KMS-11 (cell line): Measurements from ENCODE around the gene SPOCK3.
"Not testable (repeated sequence)": the region's sequence is repeated elsewhere in the genome, so short reads cannot be mapped to it uniquely, and the experiment has no call there.

Source experiments
- H2AFZ ChIP-seq: fragments of 200-600 bp; sonication (generic); 2 replicates; pipeline ENCODE4 v1.6.1; 2016; ENCODE audit warnings: antibody characterized with exemption, mixed run types, low read depth
- H3K27ac ChIP-seq: fragments of 200-600 bp; sonication (generic); 2 replicates; pipeline ENCODE4 v1.6.1; 2016; ENCODE audit warnings: mild to moderate bottlenecking, mixed run types
- H3K27me3 ChIP-seq: fragments of 200-600 bp; sonication (generic); 2 replicates; pipeline ENCODE4 v1.6.1; 2017; ENCODE audit warnings: mild to moderate bottlenecking, low read depth, mixed run types, moderate library complexity; ENCODE audit not compliant: insufficient read depth
- H3K36me3 ChIP-seq: fragments of 200-600 bp; sonication (generic); 2 replicates; pipeline ENCODE4 v1.6.1; 2017; ENCODE audit warnings: mild to moderate bottlenecking, mixed run types; ENCODE audit not compliant: insufficient read depth
- H3K4me1 ChIP-seq: fragments of 200-600 bp; sonication (generic); 2 replicates; pipeline ENCODE4 v1.6.1; 2016; ENCODE audit warnings: mild to moderate bottlenecking, low read depth, mixed run types; ENCODE audit not compliant: poor library complexity, severe bottlenecking
- H3K4me2 ChIP-seq: fragments of 200-600 bp; sonication (generic); 2 replicates; pipeline ENCODE4 v1.7.0; 2016; ENCODE audit warnings: mild to moderate bottlenecking, mixed run types
- H3K4me3 ChIP-seq: fragments of 200-600 bp; sonication (generic); IDR thresholded peaks from 2 replicates; pipeline ENCODE4 v1.6.1; 2017; ENCODE audit warnings: low read depth, low read length, mixed read lengths; ENCODE audit not compliant: insufficient read depth
- H3K79me2 ChIP-seq: fragments of 200-600 bp; sonication (generic); 2 replicates; pipeline ENCODE4 v1.6.1; 2016; ENCODE audit warnings: low read depth, mixed run types; ENCODE audit not compliant: insufficient read depth
- H3K9ac ChIP-seq: fragments of 200-600 bp; sonication (generic); 2 replicates; pipeline ENCODE4 v1.6.1; 2016; ENCODE audit warnings: mild to moderate bottlenecking, mixed run types
- H4K20me1 ChIP-seq: fragments of 200-600 bp; sonication (generic); 2 replicates; pipeline ENCODE4 v1.6.1; 2016; ENCODE audit warnings: mild to moderate bottlenecking, mixed run types; ENCODE audit not compliant: insufficient read depth
- CTCF ChIP-seq: fragments of 200-600 bp; sonication (generic); conservative IDR thresholded peaks from 2 replicates; pipeline ENCODE4 v1.6.1; 2017; ENCODE audit warnings: low read depth, mild to moderate bottlenecking, antibody characterized with exemption, low read length, moderate library complexity, mixed read lengths

SPOCK3 gene

GRCh38 chr4:166763018-166763417 is 471.3 kb downstream of the SPOCK3 start:
- Histone ChIP-seq H2AFZ (no peak overlapping the region), H3K4me1 (no peaks in the 10 kb centered on the region), H3K36me3 (no peaks in the 10 kb centered on the region), H3K4me2 (no peak overlapping the region), H3K79me2 (no peaks in the 10 kb centered on the region), H3K9ac (no peak overlapping the region), H3K27me3 (no peaks in the 10 kb centered on the region), H3K4me3 (no peak overlapping the region), H4K20me1 (no peaks in the 10 kb centered on the region), H3K27ac (no peak overlapping the region)
- no peak for TF ChIP-seq CTCF

DNA sequence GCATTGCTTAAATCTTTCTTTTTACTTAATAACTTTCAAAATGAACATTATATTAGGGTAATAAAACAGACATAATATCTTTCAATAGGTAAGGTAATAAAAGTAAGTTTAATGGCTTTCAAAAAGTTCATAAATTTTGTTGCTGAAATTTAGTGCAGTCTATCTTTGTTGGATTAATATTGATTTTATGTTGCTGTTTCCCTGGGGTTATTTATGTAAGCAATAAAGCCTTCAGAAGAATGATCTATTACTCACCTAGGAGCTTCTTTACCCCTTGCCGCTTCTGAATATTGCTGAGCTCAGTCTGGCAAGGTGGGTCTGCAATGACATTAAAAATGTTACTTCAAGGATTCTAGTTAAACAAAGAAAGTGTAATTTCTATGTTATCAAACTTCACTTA is 492.6 kb downstream of the SPOCK3 start:
- no peaks in the 10 kb centered on the region for H3K27me3 ChIP-seq
- no peaks in the 10 kb centered on the region for H3K36me3 ChIP-seq
- no peaks in the 10 kb centered on the region for H3K4me1 ChIP-seq
- H3K4me3 ChIP-seq = no peak overlapping the region
- H3K4me2 ChIP-seq = no peak overlapping the region
- H3K79me2 ChIP-seq = no peaks in the 10 kb centered on the region
- no peak overlapping the region for H2AFZ ChIP-seq
- H3K9ac ChIP-seq = no peak overlapping the region
- no peak for TF ChIP-seq CTCF
- H3K27ac ChIP-seq = no peak overlapping the region
- no peaks in the 10 kb centered on the region for H4K20me1 ChIP-seq

DNA sequence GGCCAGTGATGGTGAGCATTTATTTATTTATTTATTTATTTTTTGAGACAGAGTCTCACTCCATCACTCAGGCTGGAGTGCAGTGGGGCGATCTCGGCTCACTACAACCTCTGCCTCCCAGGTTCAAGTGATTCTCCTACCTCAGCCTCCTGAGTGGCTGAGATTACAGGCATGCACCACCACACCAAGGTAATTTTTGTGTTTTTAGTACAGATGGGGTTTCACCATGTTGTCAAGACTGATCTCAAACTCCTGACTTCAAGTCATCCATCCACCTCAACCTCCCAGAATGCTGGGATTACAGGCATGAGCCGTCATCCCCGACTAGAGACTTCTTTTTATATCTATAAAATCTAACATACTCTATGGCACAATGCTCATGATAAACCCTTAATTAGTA is 495.1 kb downstream of the SPOCK3 start:
- not testable (repeated sequence) for H2AFZ ChIP-seq, H3K4me1 ChIP-seq, H3K27me3 ChIP-seq, H4K20me1 ChIP-seq, H3K79me2 ChIP-seq, H3K4me3 ChIP-seq, H3K27ac ChIP-seq, H3K36me3 ChIP-seq, H3K9ac ChIP-seq, H3K4me2 ChIP-seq

DNA sequence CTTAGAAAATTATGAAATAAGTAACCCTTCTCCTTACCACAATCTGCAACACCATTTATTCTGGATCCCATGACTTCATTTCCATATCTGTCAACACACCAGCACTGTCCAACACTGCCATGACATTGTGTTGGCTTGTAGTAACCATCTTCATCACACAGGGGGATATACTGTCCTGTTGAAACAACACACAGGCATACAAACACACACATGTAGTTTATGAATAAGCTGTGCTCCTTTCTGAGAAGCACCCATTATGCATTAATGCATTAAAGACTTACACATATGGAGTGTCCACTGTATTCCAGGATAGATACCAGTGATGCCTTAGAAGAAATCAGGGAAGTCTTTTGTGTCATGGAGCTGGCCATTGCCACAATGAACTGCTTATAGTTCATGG is 496.9 kb downstream of the SPOCK3 start:
- H3K4me3 ChIP-seq = no peak overlapping the region
- no peaks in the 10 kb centered on the region; the same call in 1 of the 2 replicates for H4K20me1 ChIP-seq
- no peak overlapping the region for H3K4me2 ChIP-seq
- H3K4me1 ChIP-seq = no peaks in the 10 kb centered on the region
- no peaks in the 10 kb centered on the region for H3K36me3 ChIP-seq
- H3K27me3 ChIP-seq = no peaks in the 10 kb centered on the region
- no peak overlapping the region for H3K27ac ChIP-seq
- H2AFZ ChIP-seq = no peak overlapping the region
- H3K9ac ChIP-seq = no peak overlapping the region
- H3K79me2 ChIP-seq = no peaks in the 10 kb centered on the region
- TF ChIP-seq CTCF = no peak

DNA sequence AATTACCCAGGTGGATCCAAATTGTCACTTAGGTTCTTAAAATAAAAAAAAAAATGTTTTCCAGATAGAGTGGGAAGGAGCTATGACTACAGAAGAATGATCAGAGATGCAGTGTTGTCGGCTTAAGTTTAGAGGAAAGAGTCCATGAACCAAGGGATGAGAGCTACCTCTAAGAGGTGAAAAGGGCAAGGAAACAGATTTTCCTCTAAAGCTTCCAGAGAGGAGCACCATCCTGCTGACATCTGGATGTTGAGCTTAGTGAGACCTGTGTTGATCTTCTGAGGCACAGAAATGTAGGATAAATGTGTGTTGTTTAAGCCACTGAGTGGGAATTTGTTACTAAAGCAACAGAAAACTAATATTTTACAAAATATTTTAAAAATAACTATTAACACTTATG is 498.7 kb downstream of the SPOCK3 start:
- Histone ChIP-seq H3K4me1 (no peaks in the 10 kb centered on the region), H2AFZ (no peak overlapping the region), H3K27me3 (no peaks in the 10 kb centered on the region), H3K9ac (no peak overlapping the region), H3K36me3 (no peaks in the 10 kb centered on the region), H4K20me1 (no peaks in the 10 kb centered on the region; the same call in 1 of the 2 replicates), H3K4me2 (no peak overlapping the region), H3K27ac (no peak overlapping the region), H3K4me3 (no peak overlapping the region), H3K79me2 (no peaks in the 10 kb centered on the region)
- TF ChIP-seq CTCF = no peak
